Calu3 (cell line): ENCODE data around the gene ESAM. TPM values are rescaled to one million over a fixed set of nuclear protein-coding genes. Genes with fewer than 3 reads are reported as not detected.

Source experiments
- BruUV-seq: library from RNA; stranded (reverse); fragments of 400-500 nt; replicated peaks from 2 replicates; lab custom pipeline; 2021; lab: Mats Ljungman, UMichigan
- CTCF ChIA-PET: fragments of 300-600 bp; sonication (Branson Sonifier 250); formaldehyde crosslinking; loops from one replicate; lab custom pipeline; 2022; ENCODE audit warnings: antibody characterized with exemption; lab: Charles Lee
- DNase-seq: peaks from one replicate; pipeline ENCODE4 v3.0.0; 2022
- H3K27ac Mint-ChIP-seq: one replicate; pipeline ENCODE4 v1.8.0; 2022; ENCODE audit warnings: mixed read lengths; ENCODE audit not compliant: unreplicated experiment
- H3K27me3 Mint-ChIP-seq: one replicate; pipeline ENCODE4 v1.8.0; 2022; ENCODE audit warnings: mixed read lengths; ENCODE audit not compliant: unreplicated experiment
- H3K36me3 Mint-ChIP-seq: one replicate; pipeline ENCODE4 v1.8.0; 2022; ENCODE audit warnings: mild to moderate bottlenecking, moderate library complexity, mixed read lengths; ENCODE audit not compliant: insufficient read depth, unreplicated experiment
- H3K4me1 Mint-ChIP-seq: one replicate; pipeline ENCODE4 v1.8.0; 2022; ENCODE audit warnings: mild to moderate bottlenecking, low read depth, mixed read lengths; ENCODE audit not compliant: unreplicated experiment
- H3K4me3 Mint-ChIP-seq: one replicate; pipeline ENCODE4 v1.8.0; 2022; ENCODE audit warnings: mild to moderate bottlenecking, low read depth, moderate library complexity, mixed read lengths; ENCODE audit not compliant: unreplicated experiment
- H3K9me3 Mint-ChIP-seq: one replicate; pipeline ENCODE4 v1.8.0; 2022; ENCODE audit warnings: low read depth, mixed read lengths; ENCODE audit not compliant: unreplicated experiment
- CTCF ChIP-seq: fragments of 200-600 bp; IDR thresholded peaks from one replicate; pipeline ENCODE4 v1.8.0; 2022; ENCODE audit warnings: antibody characterized with exemption; ENCODE audit not compliant: unreplicated experiment
- intact Hi-C: fragments of 100-400 bp; cut with micrococcal nuclease; formaldehyde crosslinking; loops from one replicate; pipeline ENCODE4 v1.10.0; 2022; ENCODE audit not compliant: unreplicated experiment
- total RNA-seq: library from RNA; stranded (reverse); gene quantifications from 2 replicates; pipeline ENCODE4 v1.2.3, GENCODE V29; 2022

The ESAM gene
- total RNA-seq, 1 experiment from 2014 or later = 1.1 TPM

- BruUV-seq = no TSS peak
- H3K27ac Mint-ChIP-seq = no peak overlapping the region
- H3K4me3 Mint-ChIP-seq = peak overlapping the region; percentile 71
- peaks cover 89% of the 10 kb centered on the region for H3K27me3 Mint-ChIP-seq
- H3K9me3 Mint-ChIP-seq = no peaks in the 10 kb centered on the region
- intact Hi-C loops = no loop called here
- CTCF ChIA-PET = no interaction called here
- DNase-seq = no peak
- TF ChIP-seq CTCF = no peak
- no peaks in the 10 kb centered on the region for H3K36me3 Mint-ChIP-seq
- H3K4me1 Mint-ChIP-seq = peaks cover 8% of the 10 kb centered on the region
Observed at GRCh38 chr11:124717786-124718651, 44.1 kb downstream of the ESAM start.

GRCh38 chr11:124717421-124717785 is 44.7 kb downstream of the ESAM start:
- Mint-ChIP-seq H3K36me3 (no peaks in the 10 kb centered on the region), H3K4me1 (peaks cover 8% of the 10 kb centered on the region), H3K9me3 (no peaks in the 10 kb centered on the region), H3K27ac (no peak overlapping the region), H3K27me3 (peaks cover 83% of the 10 kb centered on the region), H3K4me3 (peak overlapping the region; percentile 71)
- no peak for TF ChIP-seq CTCF
- BruUV-seq = no TSS peak
- intact Hi-C loops = no loop called here
- CTCF ChIA-PET = no interaction called here
- no peak for DNase-seq

- Mint-ChIP-seq H3K4me1 (peaks cover 8% of the 10 kb centered on the region), H3K4me3 (no peak overlapping the region), H3K27me3 (peaks cover 75% of the 10 kb centered on the region), H3K27ac (no peak overlapping the region), H3K36me3 (no peaks in the 10 kb centered on the region), H3K9me3 (no peaks in the 10 kb centered on the region)
- no peak for TF ChIP-seq CTCF
- DNase-seq = no peak
- intact Hi-C loops = no loop called here
- no TSS peak for BruUV-seq
- CTCF ChIA-PET = no interaction called here
Observed at GRCh38 chr11:124716591-124716990, 45.5 kb downstream of the ESAM start.

GRCh38 chr11:124712392-124712791 is 49.7 kb downstream of the ESAM start:
- CTCF ChIA-PET = no interaction called here
- no peak for DNase-seq
- intact Hi-C loops = no loop called here
- Mint-ChIP-seq H3K27me3 (peaks cover 33% of the 10 kb centered on the region), H3K9me3 (peaks cover 3% of the 10 kb centered on the region), H3K36me3 (no peaks in the 10 kb centered on the region), H3K27ac (no peak overlapping the region), H3K4me3 (no peak overlapping the region), H3K4me1 (peaks cover under 1% of the 10 kb centered on the region)
- BruUV-seq = no TSS peak
- no peak for TF ChIP-seq CTCF
